GM08714 (cell line): ENCODE data around the gene PRR18.

ENCODE experiments used
- H3K4me3 ChIP-seq: fragments of 200-500 bp; sonication (Bioruptor generic); 2 replicates; pipeline ENCODE4 v1.5.1; 2014; ENCODE audit warnings: mild to moderate bottlenecking, low read length, inconsistent platforms
- ZNF274 ChIP-seq: IDR thresholded peaks from 2 replicates; pipeline ENCODE4 v1.6.1; 2012; ENCODE audit warnings: mild to moderate bottlenecking, low read depth, low read length

The PRR18 gene

GRCh38 chr6:166282394-166283032 lies 25.7 kb downstream of the PRR18 start:
- no peak for TF ChIP-seq ZNF274
- no peak overlapping the region for H3K4me3 ChIP-seq

GRCh38 chr6:166281104-166281503 lies 27.1 kb downstream of the PRR18 start:
- TF ChIP-seq ZNF274, result no peak
- H3K4me3 ChIP-seq, result no peak overlapping the region

- no peak for TF ChIP-seq ZNF274
- H3K4me3 ChIP-seq, result no peak overlapping the region
These were observed 28.9 kb downstream of the PRR18 start for GRCh38 chr6:166279393-166279679.

GRCh38 chr6:166278579-166279392 lies 29.4 kb downstream of the PRR18 start:
- no peak for TF ChIP-seq ZNF274
- H3K4me3 ChIP-seq, result no peak overlapping the region

- H3K4me3 ChIP-seq, result no peak overlapping the region
- no peak for TF ChIP-seq ZNF274
These were observed 30.2 kb downstream of the PRR18 start for GRCh38 chr6:166277892-166278578.

GRCh38 chr6:166277018-166277417 lies 31.2 kb downstream of the PRR18 start:
- H3K4me3 ChIP-seq, result no peak overlapping the region
- TF ChIP-seq ZNF274, result no peak

GRCh38 chr6:166275714-166276166 lies 32.5 kb downstream of the PRR18 start:
- H3K4me3 ChIP-seq, result no peak overlapping the region
- no peak for TF ChIP-seq ZNF274

- no peak for TF ChIP-seq ZNF274
- H3K4me3 ChIP-seq, result no peak overlapping the region
These were observed 33.3 kb downstream of the PRR18 start for GRCh38 chr6:166274739-166275370.

- no peak for TF ChIP-seq ZNF274
- no peak overlapping the region for H3K4me3 ChIP-seq
These were observed 34.0 kb downstream of the PRR18 start for GRCh38 chr6:166274163-166274562.

- no peak overlapping the region for H3K4me3 ChIP-seq
- TF ChIP-seq ZNF274, result no peak
These were observed 36.8 kb downstream of the PRR18 start for GRCh38 chr6:166271376-166271765.

GRCh38 chr6:166270706-166271375 lies 37.4 kb downstream of the PRR18 start:
- no peak for TF ChIP-seq ZNF274
- no peak overlapping the region for H3K4me3 ChIP-seq

GRCh38 chr6:166269301-166270039 lies 38.7 kb downstream of the PRR18 start:
- no peak for TF ChIP-seq ZNF274
- H3K4me3 ChIP-seq, result no peak overlapping the region

GRCh38 chr6:166268431-166268830 lies 39.8 kb downstream of the PRR18 start:
- H3K4me3 ChIP-seq, result no peak overlapping the region
- TF ChIP-seq ZNF274, result no peak
